Mucosa of gallbladder (tissue), 1 donor: ENCODE results near the gene MPST. TPM values are rescaled to one million over a fixed set of nuclear protein-coding genes. Genes with fewer than 3 reads are reported as not detected.
A peak's percentile ranks its signal among the peaks of the same experiment; 100 is the strongest.
"Not testable (repeated sequence)": the region's sequence is repeated elsewhere in the genome, so short reads cannot be mapped to it uniquely, and the experiment has no call there.

Source experiments
- DNase-seq: peaks from one replicate; pipeline ENCODE4 v3.0.0-alpha.2; 2020; ENCODE audit warnings: low spot score
- total RNA-seq: library from RNA; stranded (reverse); gene quantifications from one replicate; pipeline ENCODE4 v1.2.1, GENCODE V29; 2021
- donor health status: DM: no; HTN: no; CAD: no.

MPST gene
- total RNA-seq = 129 TPM

GRCh38 chr22:37019309-37020191 lies at the start of gene MPST, which contains the start of gene TST:
Gene MPST, plus strand, starts transcription at chr22:37019742. Its CDS starts 95 bp downstream, at chr22:37019837.
Gene TST, minus strand, starts transcription at chr22:37019447. Its CDS starts 715 bp downstream, at chr22:37018732.
- DNase-seq = peak; percentile 73

DNA sequence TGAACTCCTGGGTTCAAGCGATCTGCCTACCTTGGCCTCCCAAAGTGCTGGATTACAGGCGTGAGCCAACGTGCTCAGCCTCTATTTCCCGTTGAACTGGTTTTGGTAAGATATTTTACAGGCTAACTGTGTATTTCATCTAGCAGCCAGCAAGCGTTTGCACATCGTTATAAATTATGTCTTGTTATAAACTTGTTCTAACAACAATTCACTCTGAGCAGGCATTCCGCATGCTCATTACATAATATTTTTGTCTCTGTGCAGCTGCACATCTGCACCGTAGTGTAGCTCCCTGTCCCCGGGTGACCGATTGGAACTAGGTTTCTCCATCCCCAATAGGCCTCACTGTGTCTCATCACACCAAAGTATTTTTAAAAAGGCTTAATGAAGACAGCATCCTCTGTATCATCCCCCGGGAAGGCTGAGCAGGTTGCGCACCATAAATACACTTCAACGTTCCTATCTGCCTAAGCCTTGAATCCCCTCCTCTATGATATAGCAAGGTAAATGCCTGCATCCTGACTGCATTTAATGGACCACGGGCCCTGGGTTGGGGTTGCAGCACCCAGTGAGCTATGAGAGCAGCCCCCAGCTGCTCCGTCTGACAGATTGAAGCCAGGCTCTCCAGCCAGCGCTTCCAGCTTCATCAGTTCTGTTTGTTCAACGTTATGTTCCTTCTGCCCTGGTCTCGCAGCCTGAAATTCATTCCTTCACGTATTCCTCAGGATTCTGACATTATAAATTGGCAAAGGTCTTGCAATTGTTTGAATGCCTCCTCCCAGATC lies 48.0 kb upstream of the MPST start:
- DNase-seq = no peak

- DNase-seq = no peak
Observed at GRCh38 chr22:36976606-36977005, 42.9 kb upstream of the MPST start.

DNA sequence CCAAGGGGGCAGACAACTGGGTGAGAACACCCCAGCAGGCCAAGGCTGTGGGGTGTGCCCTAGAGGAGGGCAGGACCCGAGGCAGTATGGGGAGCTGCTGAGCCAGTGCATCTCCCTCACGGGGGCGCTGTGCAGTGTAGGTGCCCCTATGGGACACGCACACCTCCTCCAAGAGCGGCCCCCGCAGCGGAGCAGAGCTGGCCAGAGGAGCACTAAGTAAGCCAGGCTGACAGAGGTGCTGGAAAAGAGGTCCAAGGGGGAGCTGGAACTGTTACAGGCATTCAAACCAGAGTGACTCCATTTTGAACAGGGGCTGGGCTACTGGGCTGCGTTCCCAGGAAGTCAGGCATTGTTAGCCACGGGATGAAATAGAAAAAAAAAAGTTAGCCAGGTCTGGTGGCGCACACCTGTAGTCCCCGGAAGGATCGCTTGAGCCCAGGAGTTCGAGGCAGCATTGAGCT lies 42.1 kb upstream of the MPST start:
- peak; percentile 29 for DNase-seq

GRCh38 chr22:36977947-36978660 lies 41.4 kb upstream of the MPST start:
- DNase-seq = peak; percentile 90

- DNase-seq = no peak
Observed at GRCh38 chr22:36979016-36979910, 40.3 kb upstream of the MPST start.

DNA sequence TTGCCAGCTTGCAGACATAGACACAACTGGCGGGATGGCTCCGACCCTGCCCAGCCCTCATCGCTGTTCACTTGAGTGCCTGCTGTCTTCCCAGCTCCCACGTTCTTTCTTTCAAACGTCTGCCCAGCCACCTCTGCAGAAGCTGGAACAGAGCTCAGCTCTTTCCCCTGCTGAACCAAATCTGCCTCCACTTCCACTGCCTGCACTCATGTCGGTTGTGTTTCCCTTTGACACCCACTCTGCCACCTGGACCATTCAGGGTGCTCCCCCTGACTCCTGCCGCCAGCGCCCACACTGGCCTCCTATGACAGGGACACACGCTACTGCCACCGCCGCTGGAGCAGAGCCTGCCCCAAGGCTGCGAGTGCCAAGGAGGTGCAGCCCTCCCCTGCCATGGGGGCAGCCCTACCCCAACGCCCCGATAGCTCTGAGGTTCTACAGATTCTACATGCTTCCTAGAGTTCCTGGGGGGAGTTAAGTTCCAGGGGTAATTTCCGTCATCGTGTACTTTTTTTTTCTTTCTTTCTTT lies 38.2 kb upstream of the MPST start:
- no peak for DNase-seq

DNA sequence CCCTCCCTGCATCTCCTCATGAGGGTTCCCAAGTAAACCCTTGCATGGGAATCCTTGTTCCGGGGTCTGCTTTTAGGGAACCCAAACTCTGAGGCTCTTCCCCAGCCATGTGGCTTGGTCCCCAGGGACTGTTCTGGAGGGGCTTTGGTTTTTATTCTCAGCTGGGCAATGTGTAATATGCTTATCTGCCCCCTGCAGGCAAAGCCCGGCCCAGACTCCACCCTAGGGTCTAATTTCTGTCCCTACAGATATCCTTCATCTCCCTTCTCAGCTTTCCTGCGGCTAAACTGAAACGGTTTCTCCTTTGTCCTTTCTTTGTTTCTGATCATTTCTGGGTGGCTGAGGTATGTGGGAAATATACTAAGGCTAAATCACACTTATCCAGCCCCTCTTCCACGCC lies 37.4 kb upstream of the MPST start:
- no peak for DNase-seq

GRCh38 chr22:36985211-36985889 lies 34.2 kb upstream of the MPST start:
- no peak for DNase-seq

- no peak for DNase-seq
Observed at GRCh38 chr22:36986242-36986821, 33.2 kb upstream of the MPST start.

DNA sequence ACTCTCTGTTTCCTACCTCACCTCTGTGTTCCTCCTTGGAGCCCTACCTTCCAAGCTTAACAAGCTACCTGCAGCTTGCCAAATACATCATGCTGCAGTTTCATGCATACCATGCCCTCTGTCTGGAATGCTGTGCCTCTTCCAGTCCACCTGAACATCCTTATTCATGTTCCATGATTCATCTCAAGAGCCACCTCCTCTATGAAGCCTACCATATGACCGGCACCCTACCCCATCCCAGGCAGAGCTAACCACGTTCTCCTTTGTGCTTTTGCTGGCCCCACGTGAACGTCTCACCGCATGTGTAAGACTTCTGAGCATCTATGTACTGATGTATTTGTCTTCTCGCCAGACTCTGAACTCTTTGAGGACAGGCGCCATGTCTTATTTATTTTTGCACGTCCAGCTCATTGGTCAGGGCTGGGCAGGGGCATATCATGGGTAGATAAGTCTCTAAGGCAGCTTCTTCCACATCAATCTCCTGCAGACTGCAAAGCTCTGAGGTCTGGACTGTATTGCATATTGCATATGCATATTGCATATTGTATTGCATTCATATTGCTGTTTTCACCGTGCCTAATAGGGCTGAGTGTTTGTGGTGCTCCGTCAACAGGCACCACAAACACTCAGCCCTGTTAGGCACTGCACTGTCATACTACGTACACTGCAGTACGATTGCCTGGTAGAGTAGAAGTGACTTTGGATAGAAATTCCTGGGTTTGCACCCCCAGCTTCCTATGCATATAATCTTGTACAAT lies 31.3 kb upstream of the MPST start:
- no peak for DNase-seq

DNA sequence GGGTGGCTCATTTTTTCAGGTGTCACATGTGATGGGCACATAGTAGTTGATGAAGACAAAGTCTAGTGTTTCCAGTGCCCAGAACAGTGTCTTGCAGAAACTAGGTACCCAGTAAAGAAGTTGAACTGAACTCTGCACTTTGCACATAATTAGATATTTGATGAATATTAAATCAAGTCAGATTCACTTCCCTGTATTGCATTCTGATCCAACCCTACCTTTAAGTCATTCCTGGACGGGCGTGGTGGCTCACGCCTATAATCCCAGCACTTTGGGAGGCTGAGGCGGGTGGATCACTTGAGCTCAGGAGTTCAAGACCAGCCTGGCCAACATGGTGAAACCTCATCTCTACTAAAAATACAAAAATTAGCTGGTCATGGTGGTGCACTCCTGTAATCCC lies 30.5 kb upstream of the MPST start:
- not testable (repeated sequence) for DNase-seq

DNA sequence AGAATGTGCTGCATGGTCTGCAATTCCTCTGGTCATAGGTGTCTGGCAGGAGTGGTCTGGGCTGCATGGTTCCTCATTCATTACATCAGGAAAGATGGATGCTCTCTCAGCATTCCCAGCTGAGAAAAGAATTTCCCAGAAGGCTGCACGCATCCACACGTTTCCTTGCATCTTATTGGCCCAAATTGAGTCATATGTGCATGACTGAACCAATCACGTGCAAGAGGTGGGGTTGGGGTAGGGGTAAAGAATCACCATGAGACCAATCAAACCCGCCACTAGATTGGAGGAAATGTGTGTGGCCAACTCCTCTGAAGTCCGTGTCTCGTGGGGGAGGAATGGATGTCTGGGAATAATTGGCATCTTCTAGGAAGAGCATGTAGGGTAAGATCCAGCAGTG lies 29.1 kb upstream of the MPST start:
- no peak for DNase-seq

DNA sequence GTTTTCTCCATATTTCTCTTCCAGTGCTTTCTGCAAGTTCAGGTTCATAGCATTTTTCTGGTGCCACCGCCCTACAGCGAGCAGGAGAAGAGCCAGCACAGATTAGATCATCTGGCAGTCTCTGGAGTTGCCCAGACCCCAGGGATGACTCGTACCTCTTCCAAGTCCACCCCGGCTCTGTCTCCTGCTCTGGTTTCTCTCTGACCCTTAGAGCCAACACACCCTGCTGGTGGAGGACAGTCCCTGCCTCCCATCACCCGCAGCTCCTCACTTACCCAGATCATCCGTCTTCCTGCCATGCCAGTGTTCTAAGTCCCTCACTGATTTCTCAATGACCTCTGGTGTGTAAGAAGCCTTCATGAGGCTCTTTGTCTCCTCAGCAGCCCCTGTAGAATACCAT lies 28.3 kb upstream of the MPST start:
- no peak for DNase-seq

- no peak for DNase-seq
Observed at GRCh38 chr22:36997746-36998145, 21.8 kb upstream of the MPST start.

DNA sequence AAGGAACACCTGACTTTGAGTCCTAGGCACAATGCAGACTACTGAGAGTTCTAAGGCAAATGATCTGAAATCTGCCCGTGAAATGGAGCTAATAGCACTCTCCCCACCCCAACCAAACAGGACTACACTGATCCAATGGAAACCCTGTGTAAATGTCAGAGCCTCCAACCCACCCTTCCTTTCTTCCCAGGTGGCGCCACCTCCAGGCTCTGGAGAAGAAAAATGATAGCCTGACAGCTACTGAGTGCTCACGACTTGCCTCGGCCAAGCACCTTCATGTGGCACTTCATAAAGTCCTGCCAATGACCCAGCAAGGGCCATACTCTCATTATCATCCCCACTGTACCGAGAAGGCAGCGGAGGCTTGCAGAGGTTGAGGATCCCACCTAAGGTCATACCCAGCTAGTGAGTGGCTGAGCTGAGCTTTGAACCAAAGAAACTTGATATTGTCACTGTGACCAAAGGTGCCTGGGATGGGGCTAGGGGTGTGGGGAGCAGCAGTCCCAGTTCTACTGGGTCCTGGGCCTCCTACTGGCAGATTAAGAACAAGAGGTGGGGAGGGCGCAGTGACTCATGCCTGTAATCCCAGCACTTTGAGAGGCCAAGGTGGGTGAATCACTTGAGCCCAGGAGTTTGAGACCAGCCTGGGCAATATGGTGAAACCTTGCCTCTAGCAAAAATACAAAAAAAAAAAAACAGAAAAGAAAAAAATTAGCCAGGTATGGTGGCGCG lies 20.8 kb upstream of the MPST start:
- no peak for DNase-seq

- no peak for DNase-seq
Observed at GRCh38 chr22:36999463-36999862, 20.1 kb upstream of the MPST start.
